HFFc6 (cell line): ENCODE results near the gene RSRC1. TPM values are rescaled to one million over a fixed set of nuclear protein-coding genes. Genes with fewer than 3 reads are reported as not detected.
A peak's percentile ranks its signal among the peaks of the same experiment; 100 is the strongest.

Experiments used
- DNase-seq: peaks from one replicate; pipeline ENCODE4 v3.0.0-alpha.2; 2018
- H3K27ac Mint-ChIP-seq: 2 replicates; pipeline ENCODE4 v1.8.0; 2020; ENCODE audit warnings: mild to moderate bottlenecking, mixed read lengths
- H3K27me3 Mint-ChIP-seq: 2 replicates; pipeline ENCODE4 v1.8.0; 2021; ENCODE audit warnings: mild to moderate bottlenecking, moderate library complexity, mixed read lengths; ENCODE audit not compliant: insufficient read depth
- H3K36me3 Mint-ChIP-seq: 2 replicates; pipeline ENCODE4 v1.8.0; 2021; ENCODE audit warnings: low read depth, mixed read lengths
- H3K4me1 Mint-ChIP-seq: 2 replicates; pipeline ENCODE4 v1.8.0; 2020; ENCODE audit warnings: low read depth, mixed read lengths
- H3K4me3 Mint-ChIP-seq: 2 replicates; pipeline ENCODE4 v1.8.0; 2020; ENCODE audit warnings: mild to moderate bottlenecking, moderate library complexity, mixed read lengths
- H3K9me3 Mint-ChIP-seq: 2 replicates; pipeline ENCODE4 v1.8.0; 2020; ENCODE audit warnings: mild to moderate bottlenecking, mixed read lengths
- total RNA-seq, 6 experiments: library from RNA; stranded (reverse); fragmentation: NEBNext Ultra II Directional; extraction: Animal tissue kit (Norgen Biotek cat#: 25700); gene quantifications; 2 replicates in 1 of 6; 3 replicates in 5 of 6; pipeline ENCODE4 v1.2.3, GENCODE V29; 2021
- TF ChIP-seq, protein P1 (sequence below): fragments of 200-600 bp; sonication (generic); IDR thresholded peaks from 2 replicates; pipeline ENCODE4 v1.5.0; 2021; ENCODE audit warnings: antibody characterized with exemption, mild to moderate bottlenecking

Gene RSRC1
- total RNA-seq, 6 experiments from 2014 or later = 20.5 to 37.6 (median 33.0) TPM

DNA sequence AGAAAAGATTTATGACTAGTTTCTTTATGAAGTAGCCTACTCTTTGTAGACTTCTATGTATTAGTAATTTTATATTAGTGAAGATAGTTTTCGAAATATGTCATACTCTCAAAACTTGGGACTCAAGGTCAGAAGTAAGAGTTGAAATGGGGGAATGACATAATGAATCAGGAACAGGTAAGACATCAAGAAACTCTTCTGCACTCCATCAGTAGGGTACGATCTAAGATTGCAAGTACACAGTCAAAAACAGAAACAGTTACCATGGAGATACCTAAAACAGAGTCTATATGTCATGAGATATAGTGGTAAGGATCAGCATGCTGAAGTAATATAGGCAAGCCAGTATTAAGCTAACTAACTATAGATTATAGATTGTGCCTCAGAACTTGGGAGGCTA is 274.1 kb downstream of the RSRC1 start:
- Mint-ChIP-seq H3K9me3 (no peaks in the 10 kb centered on the region), H3K27ac (no peak overlapping the region), H3K4me1 (no peaks in the 10 kb centered on the region), H3K36me3 (no peaks in the 10 kb centered on the region), H3K4me3 (no peak overlapping the region), H3K27me3 (no peaks in the 10 kb centered on the region)
- TF ChIP-seq, protein P1, sequence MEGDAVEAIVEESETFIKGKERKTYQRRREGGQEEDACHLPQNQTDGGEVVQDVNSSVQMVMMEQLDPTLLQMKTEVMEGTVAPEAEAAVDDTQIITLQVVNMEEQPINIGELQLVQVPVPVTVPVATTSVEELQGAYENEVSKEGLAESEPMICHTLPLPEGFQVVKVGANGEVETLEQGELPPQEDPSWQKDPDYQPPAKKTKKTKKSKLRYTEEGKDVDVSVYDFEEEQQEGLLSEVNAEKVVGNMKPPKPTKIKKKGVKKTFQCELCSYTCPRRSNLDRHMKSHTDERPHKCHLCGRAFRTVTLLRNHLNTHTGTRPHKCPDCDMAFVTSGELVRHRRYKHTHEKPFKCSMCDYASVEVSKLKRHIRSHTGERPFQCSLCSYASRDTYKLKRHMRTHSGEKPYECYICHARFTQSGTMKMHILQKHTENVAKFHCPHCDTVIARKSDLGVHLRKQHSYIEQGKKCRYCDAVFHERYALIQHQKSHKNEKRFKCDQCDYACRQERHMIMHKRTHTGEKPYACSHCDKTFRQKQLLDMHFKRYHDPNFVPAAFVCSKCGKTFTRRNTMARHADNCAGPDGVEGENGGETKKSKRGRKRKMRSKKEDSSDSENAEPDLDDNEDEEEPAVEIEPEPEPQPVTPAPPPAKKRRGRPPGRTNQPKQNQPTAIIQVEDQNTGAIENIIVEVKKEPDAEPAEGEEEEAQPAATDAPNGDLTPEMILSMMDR = no peak
- no peak for DNase-seq

DNA sequence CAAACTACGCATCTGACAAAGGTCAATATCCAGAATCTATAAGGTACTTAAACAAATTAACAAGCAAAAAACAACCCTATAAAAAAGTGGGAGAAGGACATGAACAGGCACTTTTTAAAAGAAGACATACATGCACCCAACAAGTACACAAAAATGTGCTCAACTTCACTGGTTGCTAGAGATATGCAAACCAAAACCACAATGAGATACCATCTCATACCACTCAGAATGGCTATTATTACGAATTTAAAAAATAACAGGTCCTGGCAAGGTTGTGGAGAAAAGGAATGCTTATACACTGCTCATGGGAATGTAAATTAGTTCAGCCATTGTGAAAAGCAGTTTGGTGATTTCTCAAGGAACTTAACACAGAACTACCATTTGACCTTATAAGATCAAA is 285.5 kb downstream of the RSRC1 start:
- Mint-ChIP-seq H3K4me3 (no peak overlapping the region), H3K9me3 (peaks cover 21% of the 10 kb centered on the region), H3K27me3 (peaks cover 2% of the 10 kb centered on the region; the same call in 1 of the 2 replicates), H3K36me3 (peaks cover 26% of the 10 kb centered on the region), H3K27ac (no peak overlapping the region), H3K4me1 (no peaks in the 10 kb centered on the region)
- TF ChIP-seq, protein P1 = no peak
- DNase-seq = peak; percentile 50

DNA sequence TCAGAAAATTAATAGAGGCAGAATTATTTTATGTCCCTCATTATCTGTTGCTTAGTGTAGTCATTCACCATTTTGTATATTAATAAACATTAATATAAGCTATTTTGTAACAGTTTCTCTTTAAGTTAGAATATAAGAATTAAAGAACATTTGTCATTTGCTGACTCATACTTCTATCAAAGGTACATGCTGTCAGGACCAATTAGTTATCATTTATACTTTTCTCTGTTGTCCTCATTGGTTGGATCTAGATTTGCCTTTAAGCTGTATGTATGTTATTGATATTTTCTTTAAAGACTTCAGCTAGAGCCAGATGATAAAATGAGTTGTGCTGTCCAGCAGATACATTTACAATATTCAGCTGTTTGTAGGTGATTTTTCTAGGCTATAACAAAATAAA is 292.7 kb downstream of the RSRC1 start:
- Mint-ChIP-seq H3K36me3 (no peaks in the 10 kb centered on the region), H3K4me3 (no peak overlapping the region), H3K9me3 (no peaks in the 10 kb centered on the region), H3K27me3 (no peaks in the 10 kb centered on the region), H3K4me1 (no peaks in the 10 kb centered on the region), H3K27ac (no peak overlapping the region)
- DNase-seq = no peak
- TF ChIP-seq, protein P1 = no peak

DNA sequence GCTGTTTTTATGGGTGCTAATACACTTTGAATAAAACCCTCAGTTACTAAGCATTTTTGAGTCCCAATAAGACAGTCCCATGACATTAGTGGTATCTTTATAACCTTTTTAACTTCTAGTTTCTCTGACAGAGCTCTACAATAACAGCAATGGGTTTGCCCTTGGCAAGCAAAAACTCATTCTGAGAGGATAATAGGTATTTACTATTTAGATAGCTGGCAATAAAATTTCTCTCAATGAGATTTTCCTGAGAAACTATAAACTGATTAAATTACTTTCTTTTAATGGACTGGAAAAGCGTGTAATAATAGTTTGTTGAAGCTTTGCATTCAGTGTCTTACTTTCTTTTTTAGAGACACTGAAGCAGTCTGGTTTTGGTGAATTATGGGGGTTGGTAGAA is 293.1 kb downstream of the RSRC1 start:
- H3K4me1 Mint-ChIP-seq = peaks cover under 1% of the 10 kb centered on the region; the same call in 1 of the 2 replicates
- TF ChIP-seq, protein P1 = no peak
- DNase-seq = no peak
- H3K9me3 Mint-ChIP-seq = no peaks in the 10 kb centered on the region
- H3K36me3 Mint-ChIP-seq = no peaks in the 10 kb centered on the region
- H3K4me3 Mint-ChIP-seq = no peak overlapping the region
- H3K27me3 Mint-ChIP-seq = no peaks in the 10 kb centered on the region
- H3K27ac Mint-ChIP-seq = no peak overlapping the region

DNA sequence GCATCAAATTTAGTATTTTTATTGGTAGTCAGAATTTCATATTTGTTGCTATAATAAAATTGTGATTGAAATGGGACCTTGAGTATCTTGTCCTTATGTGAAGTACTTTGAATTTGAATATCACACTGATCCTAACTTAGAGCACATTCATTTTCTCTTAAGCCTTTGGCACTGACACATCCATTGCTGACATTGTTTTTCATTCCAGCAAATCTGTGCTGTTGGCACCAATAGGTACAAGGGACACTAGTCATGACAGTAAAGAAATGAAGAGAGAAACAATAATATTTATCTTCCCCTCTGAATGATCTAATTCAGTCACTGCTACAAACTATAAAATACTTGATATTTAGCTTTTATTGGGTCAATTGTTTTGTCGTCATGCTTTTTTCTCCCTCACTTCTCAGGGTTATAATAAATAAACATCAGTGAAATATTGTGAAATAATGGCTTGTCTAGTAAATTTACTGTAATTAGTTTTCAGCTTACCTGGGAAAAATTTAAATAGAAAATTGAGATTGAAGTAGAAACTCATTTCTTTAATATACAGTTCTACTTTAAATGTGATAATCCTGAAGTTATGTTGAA is 294.3 kb downstream of the RSRC1 start:
- TF ChIP-seq, protein P1 = no peak
- no peaks in the 10 kb centered on the region for H3K27me3 Mint-ChIP-seq
- no peaks in the 10 kb centered on the region for H3K9me3 Mint-ChIP-seq
- no peaks in the 10 kb centered on the region for H3K36me3 Mint-ChIP-seq
- H3K4me3 Mint-ChIP-seq = no peak overlapping the region
- H3K27ac Mint-ChIP-seq = no peak overlapping the region
- DNase-seq = no peak
- H3K4me1 Mint-ChIP-seq = peaks cover 6% of the 10 kb centered on the region; the same call in 1 of the 2 replicates

GRCh38 chr3:158405507-158405906 is 295.6 kb downstream of the RSRC1 start:
- no peak for DNase-seq
- Mint-ChIP-seq H3K36me3 (no peaks in the 10 kb centered on the region), H3K9me3 (no peaks in the 10 kb centered on the region), H3K27me3 (no peaks in the 10 kb centered on the region), H3K4me1 (peaks cover 6% of the 10 kb centered on the region; the same call in 1 of the 2 replicates), H3K27ac (no peak overlapping the region), H3K4me3 (no peak overlapping the region)
- TF ChIP-seq, protein P1 = no peak
